GM10248 (cell line): ENCODE data around the gene SNX15.

ENCODE experiments used
- CTCF ChIA-PET: fragments of 300-600 bp; sonication (Branson Sonifier 250); formaldehyde crosslinking; extraction: SDS; loops from one replicate; lab custom pipeline; 2021; ENCODE audit warnings: antibody characterized with exemption; lab: Yijun Ruan, JAX
- POLR2A ChIA-PET: fragments of 350-650 bp; sonication (Branson Sonifier 250); formaldehyde crosslinking; extraction: SDS; loops from one replicate; lab custom pipeline; 2020; ENCODE audit warnings: antibody characterized with exemption; lab: Yijun Ruan, JAX
- DNase-seq: peaks from one replicate; pipeline ENCODE4 v3.0.0; 2012; ENCODE audit errors: extremely low spot score
- CTCF ChIP-seq: IDR thresholded peaks from 2 replicates; pipeline ENCODE4 v1.5.1; 2012; ENCODE audit warnings: mild to moderate bottlenecking, low read depth; ENCODE audit errors: extremely low read depth, missing control alignments, control extremely low read depth

SNX15 gene

DNA sequence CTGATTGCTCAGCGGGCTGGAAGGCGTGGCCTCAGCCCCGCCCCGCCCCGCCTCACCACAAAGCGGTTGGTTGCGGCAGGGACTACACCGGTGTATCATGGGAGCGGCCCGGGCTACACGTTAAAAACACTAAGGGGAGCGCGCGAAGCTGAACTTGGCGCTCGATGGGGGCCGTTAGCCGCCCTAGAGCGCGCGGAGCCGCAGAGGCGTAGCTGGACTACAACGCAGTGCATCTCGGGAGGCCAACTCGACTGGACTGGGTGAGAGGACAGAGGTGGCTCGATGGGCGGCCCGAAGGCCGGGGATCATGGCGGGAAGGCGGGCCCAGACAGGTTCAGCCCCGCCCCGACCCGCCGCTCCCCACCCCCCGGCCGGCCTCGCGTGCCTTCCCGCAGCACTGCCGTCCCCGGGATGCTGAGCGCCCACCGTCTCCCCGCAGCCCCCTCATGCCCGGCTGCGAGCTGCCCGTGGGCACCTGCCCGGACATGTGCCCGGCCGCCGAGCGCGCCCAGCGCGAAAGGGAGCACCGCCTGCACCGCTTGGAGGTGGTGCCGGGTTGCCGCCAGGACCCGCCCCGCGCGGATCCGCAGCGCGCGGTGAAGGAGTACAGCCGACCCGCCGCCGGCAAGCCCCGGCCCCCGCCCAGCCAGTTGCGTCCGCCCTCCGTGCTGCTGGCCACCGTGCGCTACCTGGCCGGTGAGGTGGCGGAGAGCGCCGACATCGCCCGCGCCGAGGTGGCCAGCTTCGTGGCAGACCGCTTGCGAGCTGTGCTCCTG lies 13.8 kb downstream of the SNX15 start, which contains the start of gene SAC3D1:
Gene SAC3D1, plus strand, starts transcription at position 364 of the 776 bp plus-strand sequence. Its CDS starts 83 bp downstream, at position 447.
- ChIA-PET POLR2A (no interaction called here), CTCF (interaction anchor here (0.8 to 7.3 kb wide), 9 partner anchors 9 to 292 kb away, joined by 3 to 46 read pairs (median 4); partner anchors contain the start of genes ARL2, CDCA5, DPF2 and TM7SF2)
- TF ChIP-seq CTCF: no peak
- peak; percentile 96 for DNase-seq

DNA sequence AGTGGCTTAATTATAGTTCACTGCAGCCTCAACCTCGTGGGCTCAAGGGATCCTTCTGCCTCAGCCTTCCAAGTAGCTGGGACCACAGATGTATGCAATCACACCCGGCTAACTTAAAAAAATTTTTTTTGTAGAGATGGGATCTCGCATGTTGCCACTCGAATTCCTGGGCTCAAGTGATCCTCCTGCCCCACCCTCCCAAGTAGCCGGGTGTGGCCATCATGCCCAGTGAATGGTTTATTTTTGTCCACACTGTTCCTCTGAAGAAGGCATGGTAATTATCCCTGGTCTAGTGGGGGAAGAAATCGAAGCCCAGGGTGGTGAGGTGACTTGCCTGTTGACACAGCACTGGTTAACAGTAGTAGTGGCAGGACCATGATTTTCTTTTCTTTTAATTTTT lies 15.7 kb downstream of the SNX15 start:
- POLR2A ChIA-PET: interaction anchor here (0.6 kb wide), 1 partner anchor 740 kb away, joined by 8 read pairs; no protein-coding TSS in a partner anchor
- TF ChIP-seq CTCF: no peak
- DNase-seq: no peak
- CTCF ChIA-PET: interaction anchor here (1.5 to 7.3 kb wide), 3 partner anchors 12 to 67 kb away, joined by 3 to 46 read pairs (median 6); partner anchors contain the start of gene ARL2

GRCh38 chr11:65043881-65044501 lies 16.8 kb downstream of the SNX15 start:
- TF ChIP-seq CTCF: no peak
- CTCF ChIA-PET: interaction anchor here (0.7 to 7.3 kb wide), 2 partner anchors 30 to 34 kb away, joined by 3 to 46 read pairs; partner anchors contain the start of gene ARL2

DNA sequence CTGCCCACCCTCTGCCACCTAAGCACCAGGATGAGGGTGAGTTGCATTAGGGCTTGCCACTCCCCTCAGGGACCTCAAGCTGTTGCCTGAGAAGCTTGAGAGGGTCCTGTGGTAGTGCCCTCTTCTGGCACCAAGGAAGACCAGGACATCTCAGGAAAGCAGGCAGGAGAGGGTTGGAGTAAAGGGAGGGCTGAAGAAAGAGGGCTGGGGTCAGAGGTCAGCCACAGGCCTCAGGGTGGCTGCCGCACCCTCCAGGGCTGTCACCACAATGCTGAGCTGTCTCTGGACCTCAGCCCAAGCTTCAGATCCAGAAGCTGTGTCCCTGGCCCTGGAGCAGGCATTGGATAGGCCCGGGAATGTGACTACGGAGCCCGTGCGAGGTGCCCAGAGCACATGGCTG lies 17.8 kb downstream of the SNX15 start:
- no peak for TF ChIP-seq CTCF
- CTCF ChIA-PET: interaction anchor here (0.8 to 1.2 kb wide), 3 partner anchors 12 to 65 kb away, joined by 3 to 4 read pairs (median 4); partner anchors contain the start of gene NAALADL1
- POLR2A ChIA-PET: no interaction called here
- no peak for DNase-seq

More at GRCh38 chr11:65043881-65044501, 16.8 kb downstream of the SNX15 start:
- POLR2A ChIA-PET: no interaction called here
- no peak for DNase-seq

DNA sequence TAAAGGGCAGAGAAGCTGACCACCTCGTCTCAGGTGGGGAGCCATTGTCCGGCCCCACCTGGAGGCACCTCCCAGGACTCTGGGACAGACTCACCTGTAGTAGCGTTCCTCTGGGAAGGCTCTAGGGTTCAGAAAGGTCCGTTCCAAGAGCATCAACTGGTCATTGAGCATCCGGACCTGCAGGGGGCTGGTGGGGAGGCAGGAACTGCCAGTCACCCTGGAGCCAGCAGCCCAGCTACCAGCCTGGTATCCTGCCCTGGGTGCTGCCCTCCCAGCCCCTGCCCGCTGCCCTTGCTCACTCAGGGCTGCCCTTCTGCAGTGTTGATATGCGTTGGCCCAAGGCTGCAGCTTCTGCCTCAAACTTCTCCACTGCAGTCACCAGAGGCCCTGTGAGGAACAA lies 18.5 kb downstream of the SNX15 start:
- no peak for TF ChIP-seq CTCF
- no peak for DNase-seq
- ChIA-PET POLR2A (no interaction called here), CTCF (interaction anchor here (0.8 to 1.2 kb wide), 4 partner anchors 12 to 65 kb away, joined by 3 to 4 read pairs (median 3); partner anchors contain the start of gene SNX15)
